SK-N-SH (cell line): Measurements from ENCODE around the gene HPS5. TPM values are rescaled to one million over a fixed set of nuclear protein-coding genes. Genes with fewer than 3 reads are reported as not detected.

ENCODE experiments used
- CTCF ChIA-PET: fragments of 300-600, 350-600 bp; formaldehyde crosslinking; extraction: SDS; loops from one replicate; lab custom pipeline; 2021; lab: Yijun Ruan, JAX
- POLR2A ChIA-PET: fragments of 350-600 bp; sonication (Branson Sonifier 250); formaldehyde crosslinking; extraction: SDS; loops from one replicate; lab custom pipeline; 2020; ENCODE audit warnings: antibody characterized with exemption, inconsistent platforms; lab: Yijun Ruan, JAX
- DNase-seq: peaks from one replicate; pipeline ENCODE4 v3.0.0; 2012
- H2AFZ ChIP-seq: fragments of 200-600 bp; sonication (generic); 2 replicates; pipeline ENCODE4 v1.8.1; 2016; ENCODE audit warnings: antibody characterized with exemption, mild to moderate bottlenecking, low read depth
- H3F3A ChIP-seq: fragments of 200-600 bp; sonication (generic); replicated peaks from 2 replicates; pipeline ENCODE3; 2016; ENCODE audit warnings: antibody characterized with exemption, mild to moderate bottlenecking; ENCODE audit not compliant: insufficient read depth
- H3K27ac ChIP-seq, 2 experiments: fragments of 200-500 bp in 1 of 2; fragments of 200-600 bp in 1 of 2; sonication (Bioruptor generic) in 1 of 2; sonication (generic), shearing (Covaris generic) in 1 of 2; 2 replicates each; pipeline versions ENCODE4 v1.5.1 to v1.6.1; 2014 to 2016; ENCODE audit warnings: low read depth in 2 of 2, inconsistent platforms in 1 of 2, low read length in 1 of 2, mild to moderate bottlenecking in 1 of 2, mixed read lengths in 1 of 2
- H3K27me3 ChIP-seq: fragments of 200-600 bp; sonication (generic), shearing (Covaris generic); 2 replicates; pipeline ENCODE4 v1.6.1; 2016; ENCODE audit warnings: mixed run types; ENCODE audit not compliant: insufficient read depth
- H3K36me3 ChIP-seq, 2 experiments: fragments of 200-500 bp in 1 of 2; fragments of 200-600 bp in 1 of 2; sonication (Bioruptor generic) in 1 of 2; sonication (generic) in 1 of 2; replicated peaks in 1 of 2; 2 replicates each; pipeline versions ENCODE3 to v1.5.1; 2014 to 2016; ENCODE audit warnings: low read length in 1 of 2, mild to moderate bottlenecking in 1 of 2; ENCODE audit not compliant: insufficient read depth in 2 of 2, control insufficient read depth in 1 of 2
- H3K4me1 ChIP-seq, 2 experiments: fragments of 200-500 bp in 1 of 2; fragments of 200-600 bp in 1 of 2; sonication (Bioruptor generic) in 1 of 2; sonication (generic), shearing (Covaris generic) in 1 of 2; 2 replicates each; pipeline versions ENCODE4 v1.5.1 to v1.6.1; 2014 to 2016; ENCODE audit warnings: low read depth in 1 of 2, low read length in 1 of 2, mixed run types in 1 of 2; ENCODE audit not compliant: insufficient read depth in 2 of 2, control insufficient read depth in 1 of 2
- H3K4me2 ChIP-seq: fragments of 200-600 bp; sonication (generic), shearing (Covaris generic); 2 replicates; pipeline ENCODE4 v1.6.1; 2017; ENCODE audit warnings: mixed run types
- H3K4me3 ChIP-seq, 2 experiments: fragments of 200-500 bp in 1 of 2; fragments of 200-600 bp in 1 of 2; sonication (Bioruptor generic) in 1 of 2; sonication (generic), shearing (Covaris generic) in 1 of 2; 2 replicates each; pipeline versions ENCODE4 v1.5.1 to v1.8.1; 2014 to 2016; ENCODE audit warnings: low read depth in 2 of 2, inconsistent platforms in 1 of 2, low read length in 1 of 2, mild to moderate bottlenecking in 1 of 2, mixed read lengths in 1 of 2, moderate library complexity in 1 of 2
- H3K79me2 ChIP-seq: fragments of 200-600 bp; sonication (generic); 2 replicates; pipeline ENCODE4 v1.8.1; 2017; ENCODE audit warnings: mild to moderate bottlenecking; ENCODE audit not compliant: insufficient read depth
- H3K9ac ChIP-seq: fragments of 200-600 bp; sonication (generic); 2 replicates; pipeline ENCODE4 v1.6.1; 2017; ENCODE audit warnings: mixed run types
- H3K9me2 ChIP-seq: fragments of 200-600 bp; sonication (generic); 2 replicates; pipeline ENCODE4 v1.6.1; 2017; ENCODE audit warnings: mixed run types
- H3K9me3 ChIP-seq: fragments of 200-600 bp; sonication (generic); 2 replicates; pipeline ENCODE4 v1.6.1; 2017; ENCODE audit warnings: mixed run types, mild to moderate bottlenecking, moderate library complexity
- H4K20me1 ChIP-seq: fragments of 200-600 bp; sonication (generic); 2 replicates; pipeline ENCODE4 v1.6.1; 2017; ENCODE audit warnings: mild to moderate bottlenecking, mixed run types; ENCODE audit not compliant: insufficient read depth
- CHD2 ChIP-seq: fragments of 150-350 bp; IDR thresholded peaks from 2 replicates; pipeline ENCODE4 v1.6.1; 2018; ENCODE audit warnings: low read length; ENCODE audit not compliant: partially characterized antibody
- ELF1 ChIP-seq: IDR thresholded peaks from 2 replicates; pipeline ENCODE4 v1.4.0; 2012
- EP300 ChIP-seq, 2 experiments: IDR thresholded peaks; 2 replicates each; pipeline versions ENCODE4 v1.4.0 to v1.6.1; 2012; ENCODE audit warnings: borderline replicate concordance in 1 of 2, low read depth in 1 of 2, low read length in 1 of 2
- FOXJ3 ChIP-seq: sonication (generic); formaldehyde crosslinking; IDR thresholded peaks from 2 replicates; pipeline ENCODE4 v1.5.1; 2020; ENCODE audit warnings: mild to moderate bottlenecking, missing genetic modification reagents
- FOXM1 ChIP-seq: IDR thresholded peaks from 2 replicates; pipeline ENCODE4 v1.4.0; 2012; ENCODE audit warnings: low read depth, mild to moderate bottlenecking
- JUND ChIP-seq: IDR thresholded peaks from 2 replicates; pipeline ENCODE4 v1.4.0; 2012
- MEF2A ChIP-seq: IDR thresholded peaks from 2 replicates; pipeline ENCODE4 v1.4.0; 2012; ENCODE audit warnings: low read depth, borderline replicate concordance
- NFIC ChIP-seq: IDR thresholded peaks from 2 replicates; pipeline ENCODE4 v1.4.0; 2012; ENCODE audit warnings: borderline replicate concordance
- NRF1 ChIP-seq: IDR thresholded peaks from 2 replicates; pipeline ENCODE4 v1.6.1; 2012; ENCODE audit warnings: low read depth, mild to moderate bottlenecking, low read length
- PBX3 ChIP-seq: IDR thresholded peaks from 2 replicates; pipeline ENCODE4; 2012
- POLR2AphosphoS5 ChIP-seq: IDR thresholded peaks from 2 replicates; pipeline ENCODE4 v1.6.1; 2012; ENCODE audit warnings: low read depth, low read length
- RAD21 ChIP-seq: IDR thresholded peaks from 2 replicates; pipeline ENCODE4 v1.6.1; 2012; ENCODE audit warnings: mild to moderate bottlenecking, low read length
- REST ChIP-seq: IDR thresholded peaks from 2 replicates; pipeline ENCODE4 v1.6.1; 2012; ENCODE audit warnings: mild to moderate bottlenecking, low read depth, low read length, moderate library complexity
- RFX5 ChIP-seq: IDR thresholded peaks from 2 replicates; pipeline ENCODE4 v1.6.1; 2012; ENCODE audit warnings: mild to moderate bottlenecking, improper control_type of control experiment, low read length
- RXRA ChIP-seq: IDR thresholded peaks from 2 replicates; pipeline ENCODE4 v1.4.0; 2012; ENCODE audit warnings: low read depth, mild to moderate bottlenecking, borderline replicate concordance
- SIN3A ChIP-seq: IDR thresholded peaks from 2 replicates; pipeline ENCODE4 v1.6.1; 2012; ENCODE audit warnings: low read depth, mild to moderate bottlenecking, low read length, moderate library complexity, borderline replicate concordance
- SMC3 ChIP-seq: IDR thresholded peaks from 2 replicates; pipeline ENCODE4 v1.6.1; 2012; ENCODE audit warnings: low read depth, low read length, improper control_type of control experiment
- TCF12 ChIP-seq: IDR thresholded peaks from 2 replicates; pipeline ENCODE4 v1.4.0; 2012
- USF1 ChIP-seq: IDR thresholded peaks from 2 replicates; pipeline ENCODE4 v1.4.0; 2012; ENCODE audit warnings: low read depth, borderline replicate concordance
- YY1 ChIP-seq: IDR thresholded peaks from 2 replicates; pipeline ENCODE4 v1.4.0; 2012; ENCODE audit warnings: low read depth, mild to moderate bottlenecking
- ZBTB33 ChIP-seq: IDR thresholded peaks from 2 replicates; pipeline ENCODE4 v1.4.0; 2012; ENCODE audit warnings: low read depth, borderline replicate concordance
- WGBS: methylation state at CpG from one replicate; pipeline ENCODE4 v1.1.6; 2017; ENCODE audit warnings: low lambda C conversion rate; 5-methylcytosine and 5-hydroxymethylcytosine counted together
- polyA plus RNA-seq, 3 experiments: library from polyadenylated mRNA; depleted of rRNA; stranded (reverse); fragments of >200 nt; gene quantifications; 2 replicates each; pipeline ENCODE4 v1.2.3, GENCODE V29; 2012

The HPS5 gene
- polyA plus RNA-seq, 1 of the 3 experiments (the other 2 are of a cell fraction) = 8.2 TPM

GRCh38 chr11:18330921-18331320, 9.0 kb upstream of the HPS5 start:
- no peaks in the 10 kb centered on the region for H3K9me2 ChIP-seq
- no peaks in the 10 kb centered on the region for H3K9me3 ChIP-seq
- no peak overlapping the region for H3K4me2 ChIP-seq
- WGBS = 98% methylated on average over 6 of the region's 6 CpGs
- H3K27ac ChIP-seq = no peak overlapping the region
- peaks cover 58 to 73% of the 10 kb centered on the region in 2 experiments for H3K36me3 ChIP-seq
- H3K4me1 ChIP-seq = peaks cover 0 to 2% of the 10 kb centered on the region in 2 experiments; a peak in 3 of 4 replicates
- peaks cover 88% of the 10 kb centered on the region for H3K79me2 ChIP-seq
- no peak overlapping the region for H2AFZ ChIP-seq
- H3F3A ChIP-seq = peaks cover 13% of the 10 kb centered on the region
- CTCF ChIA-PET = no interaction called here
- H3K4me3 ChIP-seq = no peak overlapping the region
- no peaks in the 10 kb centered on the region for H3K27me3 ChIP-seq
- DNase-seq = no peak
- H3K9ac ChIP-seq = no peak overlapping the region
- TF ChIP-seq JUND (no peak), MEF2A (no peak), TCF12 (no peak), RFX5 (no peak), FOXJ3 (CRISPR knock-in tag) (no peak), POLR2AphosphoS5 (no peak), YY1 (no peak), RXRA (no peak), RAD21 (no peak), FOXM1 (no peak)
- TF ChIP-seq, all 33 proteins: peak for 0
- POLR2A ChIA-PET = no interaction called here
- H4K20me1 ChIP-seq = no peaks in the 10 kb centered on the region

GRCh38 chr11:18329196-18329870, 7.4 kb upstream of the HPS5 start:
- Histone ChIP-seq H3K9me2 (no peaks in the 10 kb centered on the region), H3K9ac (no peak overlapping the region), H3K36me3 (peaks cover 56 to 69% of the 10 kb centered on the region in 2 experiments), H3K27ac (peak overlapping the region; percentile 13 to 65; a peak in 3 of 4 replicates), H3K27me3 (no peaks in the 10 kb centered on the region), H3K4me3 (no peak overlapping the region), H4K20me1 (peaks cover 6% of the 10 kb centered on the region; the same call in 1 of the 2 replicates), H3K4me2 (no peak overlapping the region), H3K4me1 (peaks cover 0 to 10% of the 10 kb centered on the region in 2 experiments), H3F3A (peaks cover 10% of the 10 kb centered on the region), H3K79me2 (peaks cover 96% of the 10 kb centered on the region), H3K9me3 (no peaks in the 10 kb centered on the region), H2AFZ (no peak overlapping the region)
- no peak for DNase-seq
- WGBS = 42% methylated on average over 5 of the region's 5 CpGs
- POLR2A ChIA-PET = no interaction called here
- CTCF ChIA-PET = no interaction called here
- TF ChIP-seq FOXJ3 (CRISPR knock-in tag) (no peak), ZBTB33 (no peak), USF1 (no peak), NFIC (peak; percentile 29; the same call in 1 of the 2 replicates), SMC3 (no peak), REST (no peak), ELF1 (no peak), CHD2 (no peak), TCF12 (peak; percentile 76), FOXM1 (no peak), SIN3A (no peak), EP300 (IDR thresholded peaks at IDR 0.05; ENCODE audit: borderline replicate concordance in 1 of 2, low read depth in 1 of 2, low read length in 1 of 2) (no peak), PBX3 (peak; percentile 63), JUND (peak; percentile 42; the same call in 1 of the 2 replicates), YY1 (no peak), NRF1 (no peak), RFX5 (no peak)
